GM21737 (cell line): Measurements from ENCODE around the gene WDR1.

ENCODE experiments used
- ATAC-seq: cut with Tn5 transposase; IDR thresholded peaks from one replicate; pipeline ENCODE4 v1.9.1; 2021; ENCODE audit warnings: mild to moderate bottlenecking, moderate library complexity; ENCODE audit not compliant: unreplicated experiment

Gene WDR1

DNA sequence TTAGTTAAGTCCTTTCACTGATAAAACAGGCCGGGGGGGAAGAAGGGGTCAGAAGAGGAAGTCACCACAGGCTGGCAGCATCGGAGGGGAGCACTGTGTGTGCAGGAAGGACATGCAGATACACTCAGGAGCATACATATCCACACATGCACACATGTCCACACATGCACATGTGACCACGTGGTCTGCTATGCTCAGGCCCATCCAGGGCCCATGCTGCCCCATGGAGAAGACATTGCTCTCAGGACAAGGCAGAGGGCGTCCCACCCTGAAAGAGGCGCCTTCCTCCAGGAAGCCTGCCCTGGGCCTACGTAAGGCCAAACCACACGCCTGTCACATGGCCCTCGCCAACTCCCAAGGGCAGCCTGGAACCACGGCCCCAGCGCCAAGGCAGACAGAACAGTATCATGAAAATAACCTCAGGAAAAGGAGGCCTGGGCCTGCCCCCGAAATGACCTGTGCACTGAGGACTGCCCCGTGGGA is 15.8 kb downstream of the WDR1 start:
- no peak for ATAC-seq

DNA sequence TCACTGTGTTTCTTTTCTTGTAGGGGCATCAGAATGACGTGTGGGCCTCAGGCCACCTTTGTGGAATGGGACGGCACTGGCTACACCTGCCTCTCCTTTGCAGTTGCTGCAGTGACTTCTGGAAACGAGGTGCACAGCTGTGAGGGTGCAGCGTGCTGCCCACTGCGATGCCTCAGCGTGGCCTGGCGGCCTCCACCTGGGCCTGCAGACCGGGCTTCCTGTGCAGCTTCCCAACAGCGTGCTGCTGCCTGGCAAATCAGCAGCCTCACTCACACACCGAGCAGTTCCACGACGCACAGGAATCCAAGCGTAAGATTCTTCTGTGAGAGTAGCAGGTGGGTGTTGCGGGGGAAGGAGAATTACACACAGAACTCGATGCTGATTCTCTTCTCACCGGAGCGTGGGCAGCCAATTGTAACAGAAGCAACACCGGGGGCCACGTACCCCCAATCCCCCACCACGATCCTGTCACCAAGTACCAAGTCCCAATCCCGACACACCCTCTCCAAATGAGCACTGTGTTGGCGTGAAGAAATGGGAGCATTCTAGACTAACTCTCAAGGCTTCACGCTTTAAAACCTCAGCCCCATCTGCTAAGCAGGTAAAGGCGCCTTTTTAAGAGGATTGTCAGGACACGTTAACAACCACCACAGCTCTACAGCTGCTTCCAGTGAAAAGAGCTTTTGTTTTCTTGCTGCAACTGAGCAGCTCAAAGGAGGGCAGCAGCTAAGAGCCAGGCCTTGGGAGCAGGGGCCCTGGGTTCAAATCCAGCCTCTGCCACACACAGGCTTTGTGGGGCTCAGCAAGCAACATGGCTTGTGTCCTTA is 16.9 kb downstream of the WDR1 start:
- ATAC-seq: no peak

GRCh38 chr4:10098780-10099160 is 17.8 kb downstream of the WDR1 start:
- no peak for ATAC-seq

DNA sequence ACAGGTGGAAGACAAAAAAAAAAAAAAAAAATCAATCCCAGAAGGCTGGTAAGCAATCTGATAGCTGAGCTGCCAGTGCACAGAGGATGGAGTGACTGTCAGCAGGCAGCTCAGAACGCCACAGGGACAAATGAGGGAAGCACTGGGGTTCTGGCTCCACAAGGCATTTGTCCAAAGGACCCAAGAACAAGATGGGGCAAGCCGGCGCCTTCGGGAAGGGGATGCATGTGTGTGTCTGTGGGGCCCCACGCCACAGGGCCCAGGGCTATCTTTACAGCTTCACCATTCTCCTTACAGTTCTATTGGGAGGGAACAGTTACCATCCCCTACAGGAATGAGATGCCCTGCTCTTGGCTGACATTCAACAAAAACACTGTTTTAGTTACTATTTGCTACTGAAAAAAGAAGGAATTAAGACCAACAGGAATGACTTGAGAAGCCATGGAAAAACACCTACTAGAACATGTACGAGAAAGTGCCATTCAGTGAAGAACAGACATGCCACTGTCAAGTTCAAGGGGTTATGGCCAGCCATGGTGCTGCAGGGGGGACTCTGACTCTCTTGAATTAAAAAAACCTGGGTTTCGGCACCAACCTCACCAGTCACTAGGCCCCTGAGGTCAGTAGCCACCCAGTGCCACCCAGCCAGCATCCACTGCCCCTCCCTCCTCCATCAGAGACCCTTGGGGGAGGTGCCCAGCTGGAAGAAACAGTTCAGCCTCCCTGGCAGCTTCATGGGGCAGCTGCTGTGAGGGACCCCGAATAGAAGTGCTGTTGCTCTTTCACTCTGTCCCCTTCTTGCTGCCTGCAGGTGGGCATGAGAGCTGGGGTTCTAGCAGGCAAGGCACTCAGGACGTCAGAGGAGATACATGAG is 18.5 kb downstream of the WDR1 start:
- no peak for ATAC-seq

DNA sequence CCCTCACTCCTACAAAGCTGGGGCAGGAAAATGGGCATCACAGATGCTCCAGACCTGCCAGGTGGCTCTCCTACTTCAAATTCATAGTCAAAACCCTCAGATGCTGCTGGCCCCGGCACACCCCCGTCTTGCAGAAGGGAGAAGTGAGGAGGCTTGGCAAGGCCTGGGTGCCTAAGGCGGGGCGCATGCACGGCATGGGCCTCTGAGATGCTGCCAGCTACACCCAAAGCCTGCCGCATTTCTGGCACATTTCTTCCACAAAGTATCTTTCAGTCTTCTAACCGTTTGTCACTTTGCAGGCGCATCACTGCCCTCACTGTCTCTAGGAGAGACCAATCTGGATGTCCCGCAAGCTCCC is 19.6 kb downstream of the WDR1 start:
- no peak for ATAC-seq

DNA sequence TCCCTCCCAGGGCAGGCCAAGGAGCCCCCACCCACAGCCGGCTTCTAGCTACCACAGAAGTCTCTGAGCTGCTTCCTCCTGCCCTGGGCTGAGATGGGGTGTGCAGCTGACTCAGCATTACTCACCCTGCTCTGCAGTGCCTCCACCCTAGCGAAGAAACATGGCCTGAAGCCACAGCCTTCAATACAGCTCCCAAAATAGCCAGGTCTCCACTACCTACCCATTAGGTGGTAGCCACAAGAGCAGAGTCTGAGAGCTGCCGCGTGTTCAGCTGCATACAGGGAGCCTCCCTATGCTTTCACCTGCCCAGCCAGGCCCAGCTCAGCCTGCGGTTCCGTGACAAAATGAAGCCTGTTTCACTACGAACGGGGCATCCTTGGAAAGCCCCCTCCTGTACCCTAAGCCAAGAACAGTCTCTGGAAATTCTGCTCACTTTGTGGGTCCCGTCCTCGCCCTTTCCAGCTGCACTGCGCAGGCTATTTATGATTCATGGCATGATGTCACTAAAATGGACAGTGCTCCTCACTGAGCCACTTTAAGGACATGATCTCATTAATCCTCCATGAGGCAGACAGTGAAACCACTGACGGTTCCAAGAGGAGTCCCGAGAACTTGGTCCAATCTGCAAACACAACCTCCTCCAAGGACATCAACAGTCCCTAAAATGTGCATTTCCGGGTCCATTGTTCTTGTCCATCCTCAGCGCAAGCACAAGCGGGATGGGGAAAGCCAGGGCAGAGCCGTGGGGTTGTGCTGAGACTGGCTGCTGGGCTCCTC is 20.2 kb downstream of the WDR1 start:
- peak; percentile 68 for ATAC-seq

DNA sequence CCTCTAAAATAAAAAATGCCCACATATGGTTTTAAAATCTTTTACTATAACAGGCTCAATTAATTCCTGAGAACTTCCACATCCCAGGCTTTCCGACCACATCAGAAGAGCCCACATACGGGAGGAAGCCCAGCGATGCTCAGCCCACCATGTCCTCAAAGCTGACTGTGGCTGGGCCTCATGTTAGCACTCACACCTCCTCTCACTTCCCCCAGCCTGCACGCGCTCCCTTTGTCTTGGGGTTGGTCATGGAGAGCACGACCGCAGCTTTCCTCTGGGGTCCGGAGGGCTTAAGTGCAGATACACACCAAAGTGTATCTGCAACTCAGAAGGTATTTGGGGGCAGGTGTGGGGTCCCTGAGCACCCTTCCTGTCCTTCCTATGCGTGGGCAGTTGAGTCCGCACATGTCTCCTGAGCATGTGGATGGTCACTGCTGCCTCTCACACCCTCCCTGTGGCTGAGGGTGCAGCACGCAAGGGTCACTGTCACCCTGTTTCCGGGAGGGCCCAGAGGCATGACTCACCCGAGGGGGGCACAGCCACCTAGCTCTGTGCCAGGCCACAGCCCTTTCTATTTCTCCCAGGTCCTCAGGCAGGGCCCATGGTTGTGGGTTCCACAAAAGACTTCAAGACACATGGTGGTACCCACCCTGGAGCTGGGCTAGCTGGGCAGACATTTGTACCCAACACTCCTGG is 21.2 kb downstream of the WDR1 start:
- ATAC-seq: no peak

DNA sequence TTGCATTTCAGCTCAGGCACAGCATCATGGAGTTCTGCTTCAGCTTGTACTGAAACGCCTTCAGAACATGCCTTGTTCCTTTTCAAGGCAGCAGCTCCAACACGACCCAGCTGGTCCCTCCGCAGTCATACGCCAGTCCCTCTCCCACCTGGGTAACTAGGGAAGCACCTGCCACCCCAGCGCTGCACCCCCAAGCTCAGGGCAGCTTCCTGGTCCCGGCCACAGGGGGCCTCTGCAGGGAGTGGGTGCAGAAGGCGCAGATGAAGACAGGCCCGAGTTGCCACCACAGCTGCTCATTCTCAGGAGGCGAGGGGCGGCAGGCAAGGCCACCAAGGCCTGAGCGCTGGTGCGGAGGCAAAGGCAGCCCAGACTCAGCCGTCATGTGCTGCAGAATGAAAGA is 21.8 kb downstream of the WDR1 start:
- ATAC-seq: no peak

DNA sequence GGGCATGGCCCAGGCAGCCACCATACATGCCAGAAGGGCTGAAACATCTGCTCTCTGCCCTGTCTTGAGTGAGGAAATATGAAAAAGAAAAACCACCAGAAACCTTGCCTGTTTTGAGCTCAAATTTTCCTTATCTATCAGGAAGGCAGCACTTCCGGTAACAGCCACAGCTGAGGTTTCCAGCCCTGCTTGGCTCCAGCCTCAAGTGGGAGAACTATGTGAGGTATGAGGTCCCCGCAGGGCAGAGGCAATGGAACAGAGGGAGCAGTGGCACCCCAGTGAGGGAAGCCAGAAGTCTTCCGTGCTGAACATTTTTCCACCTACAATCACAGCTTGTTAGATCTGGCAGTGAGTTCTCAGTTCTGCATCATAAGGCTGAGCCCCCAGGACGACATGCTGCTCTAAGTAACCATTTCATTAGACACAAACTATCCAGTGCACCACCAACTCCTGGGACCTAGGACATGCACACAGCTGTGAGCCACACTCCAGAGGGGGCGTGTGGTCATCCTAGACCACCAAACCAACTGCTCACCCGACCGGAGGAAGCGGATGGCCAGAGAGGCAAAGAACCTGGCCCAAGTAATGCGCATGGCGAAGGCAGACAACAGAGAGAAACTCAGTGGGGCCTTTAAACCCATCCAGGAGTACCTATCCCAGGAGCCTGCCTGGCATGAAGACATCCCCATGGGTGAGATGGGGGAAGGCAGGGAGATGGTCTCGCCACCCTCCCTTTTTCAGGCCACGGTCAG is 22.6 kb downstream of the WDR1 start:
- no peak for ATAC-seq

DNA sequence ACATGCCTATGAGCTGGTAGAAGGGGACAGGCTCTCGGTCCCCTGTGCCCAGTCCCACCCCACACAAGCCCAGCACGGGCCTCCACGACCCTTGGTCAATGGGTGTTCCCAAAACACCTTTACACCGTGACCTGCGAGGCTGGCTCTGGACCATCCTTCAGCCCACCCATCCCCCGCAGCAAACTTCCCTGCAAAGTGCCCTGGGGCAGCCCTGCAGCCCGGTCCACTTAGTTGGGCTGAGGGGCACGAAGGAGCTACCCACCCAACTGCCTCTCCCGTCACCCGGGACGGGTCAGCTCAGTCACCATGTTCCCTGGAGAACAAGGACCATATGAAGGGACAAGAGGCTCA is 23.4 kb downstream of the WDR1 start:
- ATAC-seq: no peak

DNA sequence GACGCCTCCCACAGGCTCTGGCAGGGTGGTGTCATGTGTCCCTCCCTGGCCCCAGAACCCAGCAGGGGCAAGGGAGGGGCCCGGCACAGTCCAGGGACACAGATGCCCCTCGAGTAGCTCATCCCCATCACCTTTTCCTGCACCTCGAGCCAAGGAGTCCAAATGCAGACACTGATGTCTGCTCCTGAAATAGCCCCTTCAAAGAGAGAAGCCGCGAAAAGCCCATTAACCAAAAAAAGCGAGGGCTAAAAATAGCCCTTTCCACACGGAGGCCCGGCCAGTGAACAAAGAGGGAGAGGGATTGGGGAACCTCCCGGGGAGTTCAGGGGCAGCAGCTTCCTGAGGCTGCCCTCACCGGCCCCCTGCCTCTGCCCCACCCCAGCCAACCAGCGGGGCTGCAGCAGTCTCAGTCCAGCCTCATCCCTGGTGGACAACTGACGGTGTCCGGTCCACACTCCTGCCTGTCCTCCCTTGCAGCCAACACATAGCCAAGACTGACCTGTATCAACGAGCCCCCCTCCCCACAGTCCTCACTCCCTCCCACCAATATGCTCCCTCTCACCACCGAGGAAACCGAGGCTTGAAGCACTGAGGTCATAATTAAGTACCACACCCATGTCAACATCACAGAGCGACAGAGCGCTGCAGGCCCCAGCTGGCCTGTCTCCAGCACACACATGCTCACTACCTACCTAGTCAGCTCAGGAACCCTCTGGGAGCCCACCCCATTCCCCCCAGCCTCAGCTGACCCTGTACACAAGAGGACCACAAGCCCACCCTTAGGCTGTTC is 23.9 kb downstream of the WDR1 start:
- ATAC-seq: no peak

DNA sequence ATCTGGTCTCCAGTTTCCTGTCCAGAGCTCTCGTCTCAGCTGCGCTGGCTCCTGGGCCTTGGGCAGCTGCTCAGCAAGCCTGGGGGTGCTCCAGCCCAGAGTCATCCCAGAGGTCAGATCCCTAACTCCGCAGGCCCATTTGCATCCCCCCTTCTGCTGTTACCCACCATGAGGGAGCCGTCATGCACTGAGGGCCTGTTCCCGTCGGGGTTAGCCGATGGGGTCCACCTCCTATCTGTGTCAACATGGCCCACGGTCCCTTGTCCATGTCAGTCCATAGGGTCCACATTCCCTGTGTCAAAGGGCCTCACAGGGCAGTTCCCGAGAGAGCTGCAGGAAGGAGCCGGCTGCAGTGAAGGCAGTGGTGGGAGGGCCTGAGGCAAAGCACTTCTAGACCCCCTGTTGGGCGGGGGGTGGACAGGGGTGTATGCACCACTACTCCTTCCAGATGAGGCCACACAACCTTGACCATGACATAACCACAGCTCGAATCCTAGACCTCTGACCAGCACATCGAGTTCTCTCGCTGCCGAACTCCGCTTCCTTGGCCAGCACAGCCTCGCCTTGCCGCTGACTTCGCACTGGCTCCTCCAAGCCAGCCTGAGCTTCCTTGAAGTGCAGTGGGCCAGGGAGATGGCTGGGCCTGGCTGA is 24.9 kb downstream of the WDR1 start:
- no peak for ATAC-seq

GRCh38 chr4:10090467-10091250 is 25.9 kb downstream of the WDR1 start:
- no peak for ATAC-seq

- ATAC-seq: no peak
Observed at GRCh38 chr4:10089346-10089745, 27.3 kb downstream of the WDR1 start.

DNA sequence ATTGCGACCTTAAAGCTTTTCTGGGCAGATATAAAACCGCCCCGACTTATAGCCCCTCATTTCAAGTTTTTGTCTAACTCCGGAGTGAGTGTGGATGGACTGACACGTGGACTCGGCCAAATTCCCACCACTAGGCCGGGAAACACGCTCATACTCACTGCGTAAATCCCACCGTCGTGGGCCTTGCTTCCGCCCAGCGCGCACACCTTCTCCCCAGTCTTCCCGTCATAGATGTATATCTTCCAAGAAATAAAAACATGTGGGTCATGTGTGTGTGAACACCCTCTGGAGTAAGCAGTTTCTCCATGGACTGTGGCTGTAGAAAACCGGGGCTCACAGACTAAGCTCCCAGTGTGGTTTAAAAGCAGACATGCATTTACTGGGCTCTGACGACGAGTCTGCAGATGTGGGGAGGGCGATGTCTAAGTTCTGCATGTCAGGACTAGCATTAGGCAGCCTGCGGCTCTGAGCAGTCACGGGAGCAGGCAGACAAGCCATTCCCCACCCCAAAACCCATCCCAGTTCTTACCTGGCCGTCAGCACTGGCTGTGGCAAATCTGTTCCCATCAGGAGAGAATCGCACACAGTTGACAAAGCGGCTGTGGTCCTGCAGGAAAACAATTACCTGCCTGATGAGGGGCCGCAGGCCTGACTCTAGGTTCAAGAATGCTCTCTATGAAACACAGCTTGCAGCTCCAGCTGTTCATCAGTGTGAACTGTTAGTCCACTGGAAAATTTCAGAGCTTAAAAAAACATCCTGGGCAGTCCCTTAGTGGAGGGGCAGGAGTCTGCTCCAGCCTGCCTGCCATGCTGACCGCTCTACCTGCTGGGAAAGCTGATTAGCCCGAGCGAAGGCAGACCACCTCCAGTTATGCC is 28.2 kb downstream of the WDR1 start:
- ATAC-seq: no peak

DNA sequence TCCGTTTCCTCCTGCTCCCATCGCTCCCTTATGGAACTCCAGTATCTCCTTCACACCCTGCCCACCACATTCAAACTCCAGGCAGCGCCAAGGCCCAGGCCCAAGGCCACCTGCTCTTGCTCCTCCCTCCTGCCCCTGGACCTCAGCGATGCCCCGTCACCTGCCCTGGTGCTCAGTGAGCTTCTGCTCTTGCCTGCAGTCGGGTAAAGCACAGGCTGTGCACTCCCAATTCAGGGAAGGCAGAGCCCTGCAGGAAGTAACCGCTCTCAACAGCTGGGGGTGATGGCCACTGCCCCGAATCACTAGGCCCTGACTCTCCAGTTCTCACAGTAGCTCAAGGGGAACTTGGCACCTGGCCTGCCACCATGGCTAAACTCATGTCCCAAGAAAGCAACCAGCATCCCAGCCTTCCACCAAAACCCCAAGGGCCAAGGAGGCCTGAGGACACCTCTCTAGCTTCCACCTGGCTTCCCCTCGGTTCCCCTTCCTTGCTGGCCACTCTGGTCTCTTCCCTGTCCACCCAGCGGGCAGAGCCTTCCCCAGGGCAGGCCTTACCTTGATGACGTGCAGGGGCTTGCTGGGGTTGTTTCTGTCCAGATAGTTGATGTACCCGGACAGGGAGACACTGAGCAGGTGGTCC is 29.3 kb downstream of the WDR1 start:
- ATAC-seq: no peak
